ENCODE results near the gene LCLAT1.

LCLAT1 gene

DNA sequence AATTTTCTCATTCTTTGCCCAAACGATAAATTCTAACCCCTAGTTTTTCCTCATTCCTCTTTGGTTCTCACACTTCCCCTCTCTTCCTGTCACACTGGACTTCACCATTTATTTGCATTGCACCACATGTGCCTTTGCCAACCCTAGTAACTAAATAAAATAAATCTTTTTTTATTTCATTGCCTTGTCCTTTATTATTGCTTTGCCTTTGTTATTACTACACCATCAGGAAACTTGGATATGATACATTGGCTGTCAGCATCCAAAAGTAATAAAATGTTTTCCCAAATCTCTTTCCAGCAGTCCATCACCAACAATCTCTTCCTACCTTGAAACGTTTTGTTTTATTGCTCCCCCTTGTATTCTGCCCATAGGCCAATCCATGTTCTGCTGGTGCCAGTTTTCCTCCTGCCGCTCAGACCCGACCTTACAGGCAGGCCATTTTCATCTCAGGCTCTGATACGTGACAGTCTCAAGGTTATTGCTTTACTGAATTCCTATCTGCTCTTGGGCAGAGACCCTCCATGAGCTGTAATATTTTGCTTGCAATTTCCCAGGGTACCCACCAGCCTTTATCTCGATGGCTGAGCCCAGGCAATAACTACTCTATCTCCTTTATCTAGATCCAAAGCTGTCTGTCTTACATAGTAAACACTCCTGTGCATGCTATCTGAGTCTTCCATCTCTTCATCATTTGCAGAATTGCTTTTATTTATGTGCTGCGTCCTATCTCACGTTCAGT is 19.3 kb upstream of the LCLAT1 start:
- H3K9me3 ChIP-seq, result no peaks in the 10 kb centered on the region

GRCh38 chr2:30428348-30428662 is 18.7 kb upstream of the LCLAT1 start:
- TF ChIP-seq CTCF (IDR thresholded peaks at IDR 0.05), result no peak
- Histone ChIP-seq H3K36me3 (no peaks in the 10 kb centered on the region), H3K27ac (peak overlapping the region; percentile 53), H3K9me3 (no peaks in the 10 kb centered on the region), H3K4me3 (ENCODE audit: low read depth in 1 of 2, low read length in 1 of 2) (no peak overlapping the region), H3K4me1 (ENCODE audit: control insufficient read depth in 1 of 2, insufficient read depth in 1 of 2, low read depth in 1 of 2, low read length in 1 of 2) (peaks cover 17 to 22% of the 10 kb centered on the region in 2 experiments), H3K27me3 (no peaks in the 10 kb centered on the region)

More for the DNA sequence above, 19.3 kb upstream of the LCLAT1 start:
- peak overlapping the region; percentile 53 for H3K27ac ChIP-seq
- H3K27me3 ChIP-seq, result no peaks in the 10 kb centered on the region
- no peaks in the 10 kb centered on the region for H3K36me3 ChIP-seq
- no peak overlapping the region for H3K4me3 ChIP-seq (ENCODE audit: low read depth in 1 of 2, low read length in 1 of 2)
- H3K4me1 ChIP-seq (ENCODE audit: control insufficient read depth in 1 of 2, insufficient read depth in 1 of 2, low read depth in 1 of 2, low read length in 1 of 2), result peaks cover 17 to 22% of the 10 kb centered on the region in 2 experiments
- no peak for TF ChIP-seq CTCF (IDR thresholded peaks at IDR 0.05)

DNA sequence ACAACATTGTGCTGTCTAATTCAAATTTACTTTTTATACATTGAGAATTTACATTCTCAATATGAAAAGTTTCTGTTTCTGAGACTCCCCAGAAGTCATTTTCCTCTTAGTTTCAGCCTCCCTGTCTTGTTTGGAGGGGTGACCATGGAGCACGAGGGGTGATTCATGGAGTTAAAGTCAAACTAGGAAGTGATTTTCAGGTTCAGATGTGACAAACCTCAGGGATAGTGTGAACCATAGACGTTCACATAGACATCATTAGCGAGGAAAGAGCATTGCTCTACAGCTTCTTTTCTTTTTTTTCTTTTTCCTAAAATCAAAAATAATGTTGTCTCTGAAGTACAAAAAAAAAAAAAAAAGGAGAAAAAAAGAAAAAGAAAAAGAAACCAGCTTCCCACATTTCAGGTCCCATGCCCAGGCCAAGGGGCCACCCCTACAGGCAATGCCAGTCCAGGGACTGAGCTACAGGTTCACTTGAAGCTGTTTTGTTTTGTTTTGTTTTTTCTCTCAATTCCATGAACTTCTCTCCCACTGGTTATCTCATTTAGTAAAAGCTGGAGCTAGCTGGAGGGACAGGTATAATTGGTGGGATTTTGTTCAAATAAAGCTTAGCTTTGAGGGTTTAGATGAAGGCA is 18.1 kb upstream of the LCLAT1 start:
- no peak for TF ChIP-seq CTCF (IDR thresholded peaks at IDR 0.05)
- no peaks in the 10 kb centered on the region for H3K36me3 ChIP-seq
- no peaks in the 10 kb centered on the region for H3K9me3 ChIP-seq
- no peak overlapping the region for H3K4me3 ChIP-seq (ENCODE audit: low read depth in 1 of 2, low read length in 1 of 2)
- no peaks in the 10 kb centered on the region for H3K27me3 ChIP-seq
- peak overlapping the region; percentile 53 for H3K27ac ChIP-seq
- H3K4me1 ChIP-seq (ENCODE audit: control insufficient read depth in 1 of 2, insufficient read depth in 1 of 2, low read depth in 1 of 2, low read length in 1 of 2), result peaks cover 17 to 22% of the 10 kb centered on the region in 2 experiments

- Histone ChIP-seq H3K9me3 (no peaks in the 10 kb centered on the region), H3K27me3 (no peaks in the 10 kb centered on the region), H3K4me3 (ENCODE audit: low read depth in 1 of 2, low read length in 1 of 2) (no peak overlapping the region), H3K27ac (no peak overlapping the region), H3K4me1 (ENCODE audit: control insufficient read depth in 1 of 2, insufficient read depth in 1 of 2, low read depth in 1 of 2, low read length in 1 of 2) (peaks cover 2 to 3% of the 10 kb centered on the region in 2 experiments), H3K36me3 (no peaks in the 10 kb centered on the region)
- TF ChIP-seq CTCF (IDR thresholded peaks at IDR 0.05), result no peak
These were observed 13.3 kb upstream of the LCLAT1 start for GRCh38 chr2:30433541-30434299.

DNA sequence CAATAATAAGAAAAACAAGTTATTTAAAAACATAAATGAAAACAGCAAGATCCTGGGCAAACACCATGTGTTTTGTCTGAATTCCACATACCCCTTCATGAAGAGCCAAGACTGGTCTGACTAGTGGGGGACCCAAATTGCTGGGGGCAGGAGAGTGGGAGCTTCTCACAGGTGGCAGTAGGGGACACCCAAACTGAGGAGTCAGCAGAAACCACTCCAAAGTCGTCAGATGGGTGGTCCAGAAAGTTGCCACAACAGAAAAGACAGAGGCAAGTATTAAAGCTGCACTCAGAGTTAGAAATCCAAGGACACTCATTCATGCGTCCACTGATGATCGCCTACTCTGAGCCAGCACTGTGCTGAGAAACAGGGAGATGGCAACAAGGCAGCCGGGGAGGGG is 12.3 kb upstream of the LCLAT1 start:
- H3K27me3 ChIP-seq, result no peaks in the 10 kb centered on the region
- no peak overlapping the region for H3K27ac ChIP-seq
- H3K4me1 ChIP-seq (ENCODE audit: control insufficient read depth in 1 of 2, insufficient read depth in 1 of 2, low read depth in 1 of 2, low read length in 1 of 2), result no peaks in the 10 kb centered on the region
- H3K36me3 ChIP-seq, result no peaks in the 10 kb centered on the region
- TF ChIP-seq CTCF (IDR thresholded peaks at IDR 0.05), result no peak
- H3K4me3 ChIP-seq (ENCODE audit: low read depth in 1 of 2, low read length in 1 of 2), result no peak overlapping the region
- no peaks in the 10 kb centered on the region for H3K9me3 ChIP-seq
